Neural crest cell (in vitro differentiated cells): ENCODE results near the gene GAREM1. TPM values are rescaled to one million over a fixed set of nuclear protein-coding genes. Genes with fewer than 3 reads are reported as not detected.
A peak's percentile ranks its signal among the peaks of the same experiment; 100 is the strongest.

ENCODE experiments used
- DNase-seq: peaks from one replicate; pipeline ENCODE4 v3.0.0; 2021; ENCODE audit warnings: low read depth, mixed read lengths, low spot score
- H3K27ac Mint-ChIP-seq: one replicate; pipeline ENCODE4 v1.8.0; 2021; ENCODE audit warnings: mild to moderate bottlenecking, mixed read lengths; ENCODE audit not compliant: unreplicated experiment
- H3K27me3 Mint-ChIP-seq: 2 replicates; pipeline ENCODE4 v1.8.0; 2021; ENCODE audit warnings: low read depth, mild to moderate bottlenecking, mixed read lengths
- H3K36me3 Mint-ChIP-seq: 2 replicates; pipeline ENCODE4 v1.8.0; 2021; ENCODE audit warnings: low read depth, mild to moderate bottlenecking, mixed read lengths
- H3K4me1 Mint-ChIP-seq: 2 replicates; pipeline ENCODE4 v1.8.0; 2021; ENCODE audit warnings: mixed read lengths
- H3K4me3 Mint-ChIP-seq: one replicate; pipeline ENCODE4 v1.8.0; 2021; ENCODE audit warnings: mild to moderate bottlenecking, mixed read lengths
- H3K9me3 Mint-ChIP-seq: 2 replicates; pipeline ENCODE4 v1.8.0; 2021; ENCODE audit warnings: mixed read lengths
- CTCF ChIP-seq: fragments of 200-600 bp; sonication (generic); conservative IDR thresholded peaks from 2 replicates; pipeline ENCODE4 v1.5.0; 2021; ENCODE audit warnings: antibody characterized with exemption, mild to moderate bottlenecking
- total RNA-seq: library from RNA; stranded (reverse); gene quantifications from 2 replicates; pipeline ENCODE4 v1.2.1, GENCODE V29; 2021

Gene GAREM1
- total RNA-seq, 1 donor from 2014 or later = 11.0 TPM

- H3K4me3 Mint-ChIP-seq = no peak overlapping the region
- peak overlapping the region; percentile 68 for H3K27ac Mint-ChIP-seq
- no peak for TF ChIP-seq CTCF
- no peaks in the 10 kb centered on the region for H3K27me3 Mint-ChIP-seq
- peaks cover 3% of the 10 kb centered on the region for H3K36me3 Mint-ChIP-seq
- no peak for DNase-seq
- peaks cover 3% of the 10 kb centered on the region for H3K9me3 Mint-ChIP-seq
- peaks cover 4% of the 10 kb centered on the region for H3K4me1 Mint-ChIP-seq
These were observed 162.1 kb downstream of the GAREM1 start for GRCh38 chr18:32308493-32309120.

- Mint-ChIP-seq H3K4me3 (no peak overlapping the region), H3K36me3 (peaks cover 3% of the 10 kb centered on the region), H3K9me3 (peaks cover 3% of the 10 kb centered on the region), H3K27ac (no peak overlapping the region), H3K4me1 (no peaks in the 10 kb centered on the region), H3K27me3 (no peaks in the 10 kb centered on the region)
- no peak for DNase-seq
- TF ChIP-seq CTCF = no peak
These were observed 167.3 kb downstream of the GAREM1 start for GRCh38 chr18:32303400-32303799.

DNA sequence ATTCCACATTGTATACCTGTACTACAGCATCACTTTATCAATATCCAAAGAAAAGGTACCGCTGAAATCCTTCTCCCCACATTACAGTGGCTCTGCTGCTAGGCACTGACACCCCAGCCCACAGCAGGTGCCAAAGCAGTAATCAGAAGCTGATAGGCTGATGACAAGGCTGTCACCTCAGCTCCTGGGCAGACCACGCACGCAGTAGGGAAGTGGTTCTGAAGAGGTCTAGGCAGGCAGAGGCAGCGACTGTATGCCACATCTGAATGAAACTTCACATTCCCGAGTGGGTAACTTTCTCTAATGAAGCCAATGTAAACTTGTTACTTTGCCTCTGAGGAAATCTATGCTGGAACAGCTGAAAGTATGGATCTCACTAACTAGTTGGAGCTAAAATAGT, 167.9 kb downstream of the GAREM1 start:
- DNase-seq = no peak
- H3K27me3 Mint-ChIP-seq = no peaks in the 10 kb centered on the region

GRCh38 chr18:32301976-32302743, 168.5 kb downstream of the GAREM1 start:
- Mint-ChIP-seq H3K9me3 (peaks cover 3% of the 10 kb centered on the region), H3K36me3 (peaks cover 3% of the 10 kb centered on the region), H3K4me3 (no peak overlapping the region), H3K4me1 (no peaks in the 10 kb centered on the region), H3K27ac (no peak overlapping the region), H3K27me3 (no peaks in the 10 kb centered on the region)
- no peak for DNase-seq
- TF ChIP-seq CTCF = no peak

More for the DNA sequence above, 167.9 kb downstream of the GAREM1 start:
- Mint-ChIP-seq H3K9me3 (peaks cover 3% of the 10 kb centered on the region), H3K4me1 (no peaks in the 10 kb centered on the region), H3K4me3 (no peak overlapping the region), H3K27ac (no peak overlapping the region), H3K36me3 (peaks cover 3% of the 10 kb centered on the region)
- no peak for TF ChIP-seq CTCF

DNA sequence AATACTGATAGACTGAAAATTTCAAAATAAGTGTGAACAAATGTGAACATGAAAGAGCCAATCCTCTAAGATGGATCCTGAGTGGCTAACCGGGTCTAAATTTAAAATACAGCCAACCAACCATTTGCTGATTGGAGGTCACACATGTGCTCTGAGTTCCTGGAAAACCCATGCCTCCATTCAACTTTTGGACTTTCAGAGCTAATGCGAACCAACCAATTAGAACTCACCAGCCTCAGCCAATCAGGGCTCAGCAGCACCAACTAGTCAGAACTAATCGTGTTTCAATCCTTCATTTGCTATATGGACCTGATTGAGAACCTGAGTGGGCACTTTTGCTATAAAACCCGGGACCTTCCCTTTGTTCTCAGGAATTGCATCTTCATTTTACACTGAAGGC, 169.3 kb downstream of the GAREM1 start:
- no peak overlapping the region for H3K4me3 Mint-ChIP-seq
- H3K27me3 Mint-ChIP-seq = no peaks in the 10 kb centered on the region
- no peak for TF ChIP-seq CTCF
- no peak for DNase-seq
- H3K4me1 Mint-ChIP-seq = no peaks in the 10 kb centered on the region
- H3K9me3 Mint-ChIP-seq = peaks cover 3% of the 10 kb centered on the region
- H3K27ac Mint-ChIP-seq = no peak overlapping the region
- H3K36me3 Mint-ChIP-seq = peaks cover 3% of the 10 kb centered on the region
